Tibial nerve (tissue), 4 donors: ENCODE results near the gene BRCC3. TPM values are rescaled to one million over a fixed set of nuclear protein-coding genes. Genes with fewer than 3 reads are reported as not detected.

ENCODE experiments used
- DNase-seq, 2 donors: peaks; one replicate each; pipeline ENCODE4 v3.0.0-alpha.2; 2019; ENCODE audit warnings: low spot score in 2 of 2
- H3K27ac ChIP-seq, 4 donors: fragments of 200-600 bp; sonication (generic) in 3 of 4; one replicate each; pipeline ENCODE4 v1.5.1; 2017 to 2019; ENCODE audit warnings: mild to moderate bottlenecking in 1 of 4
- H3K27me3 ChIP-seq, 2 donors: fragments of 200-600 bp; sonication (generic) in 1 of 2; one replicate each; pipeline versions ENCODE4 v1.5.1 to v1.6.0; 2017 to 2019
- H3K36me3 ChIP-seq, 3 donors: fragments of 200-600 bp; sonication (generic); one replicate each; pipeline ENCODE4 v1.5.1; 2018 to 2019
- H3K4me1 ChIP-seq, 4 donors: fragments of 200-600 bp; sonication (generic) in 3 of 4; one replicate each; pipeline ENCODE4 v1.5.1; 2017 to 2019
- H3K4me3 ChIP-seq, 4 donors: fragments of 200-600 bp; sonication (generic) in 3 of 4; one replicate each; pipeline ENCODE4 v1.5.1; 2017 to 2019; ENCODE audit warnings: mild to moderate bottlenecking in 1 of 4, moderate library complexity in 1 of 4
- H3K9me3 ChIP-seq, 4 donors: fragments of 200-600 bp; sonication (generic) in 3 of 4; one replicate each; pipeline ENCODE4 v1.5.1; 2017 to 2019
- EP300 ChIP-seq, 2 donors: sonication (generic); formaldehyde crosslinking; IDR thresholded peaks; one replicate each; pipeline ENCODE4 v1.6.1; 2017; ENCODE audit warnings: antibody characterized with exemption in 2 of 2, mild to moderate bottlenecking in 1 of 2
- POLR2A ChIP-seq, 2 donors: fragments of 450-650 bp; IDR thresholded peaks; one replicate each; pipeline ENCODE4 v1.6.1; 2017; ENCODE audit warnings: antibody characterized with exemption in 2 of 2, mild to moderate bottlenecking in 2 of 2, moderate library complexity in 2 of 2
- WGBS, 2 donors: methylation state at CpG; one replicate each; pipeline ENCODE4 v1.1.5; 2018; 5-methylcytosine and 5-hydroxymethylcytosine counted together
- total RNA-seq, 4 donors: library from RNA; depleted of rRNA; stranded (reverse); fragments of >200 nt; gene quantifications; one replicate each; pipeline ENCODE4 v1.1.0, GENCODE V29; 2016
- TF ChIP-seq, protein P1 (sequence below), 5 experiments: fragments of 200-600 bp in 3 of 5; fragments of 450-650 bp in 2 of 5; sonication (generic) in 3 of 5; IDR thresholded peaks; one replicate each; pipeline ENCODE4 v1.5.1; 2016 to 2019; ENCODE audit warnings: antibody characterized with exemption in 5 of 5, mild to moderate bottlenecking in 3 of 5, moderate library complexity in 2 of 5

The BRCC3 gene
- total RNA-seq, 4 donors from 2014 or later = 6.9 to 17.7 (median 11.5) TPM

- Histone ChIP-seq H3K9me3 (no peaks in the 10 kb centered on the region), H3K27me3 (no peaks in the 10 kb centered on the region), H3K27ac (peak overlapping the region in 3 of 4 donors; percentile 11 to 50 (median 19)), H3K36me3 (no peaks in the 10 kb centered on the region), H3K4me3 (no peak overlapping the region), H3K4me1 (peaks cover 0 to 12% (median 0%) of the 10 kb centered on the region in 4 donors)
- DNase-seq = peak; percentile 36 to 37
- WGBS, 2 donors = 13 to 33% methylated on average over 16 to 24 of the region's 25 CpGs
- TF ChIP-seq EP300 (IDR thresholded peaks at IDR 0.05) = peak in 1 of 2 donors; percentile 9
- no peak for TF ChIP-seq POLR2A (IDR thresholded peaks at IDR 0.05)
- TF ChIP-seq, protein P1, sequence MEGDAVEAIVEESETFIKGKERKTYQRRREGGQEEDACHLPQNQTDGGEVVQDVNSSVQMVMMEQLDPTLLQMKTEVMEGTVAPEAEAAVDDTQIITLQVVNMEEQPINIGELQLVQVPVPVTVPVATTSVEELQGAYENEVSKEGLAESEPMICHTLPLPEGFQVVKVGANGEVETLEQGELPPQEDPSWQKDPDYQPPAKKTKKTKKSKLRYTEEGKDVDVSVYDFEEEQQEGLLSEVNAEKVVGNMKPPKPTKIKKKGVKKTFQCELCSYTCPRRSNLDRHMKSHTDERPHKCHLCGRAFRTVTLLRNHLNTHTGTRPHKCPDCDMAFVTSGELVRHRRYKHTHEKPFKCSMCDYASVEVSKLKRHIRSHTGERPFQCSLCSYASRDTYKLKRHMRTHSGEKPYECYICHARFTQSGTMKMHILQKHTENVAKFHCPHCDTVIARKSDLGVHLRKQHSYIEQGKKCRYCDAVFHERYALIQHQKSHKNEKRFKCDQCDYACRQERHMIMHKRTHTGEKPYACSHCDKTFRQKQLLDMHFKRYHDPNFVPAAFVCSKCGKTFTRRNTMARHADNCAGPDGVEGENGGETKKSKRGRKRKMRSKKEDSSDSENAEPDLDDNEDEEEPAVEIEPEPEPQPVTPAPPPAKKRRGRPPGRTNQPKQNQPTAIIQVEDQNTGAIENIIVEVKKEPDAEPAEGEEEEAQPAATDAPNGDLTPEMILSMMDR (IDR thresholded peaks at IDR 0.05) = peak; percentile 53 to 81 (median 76)
Measured at GRCh38 chrX:155056877-155057792, 14.2 kb upstream of the BRCC3 start.

DNA sequence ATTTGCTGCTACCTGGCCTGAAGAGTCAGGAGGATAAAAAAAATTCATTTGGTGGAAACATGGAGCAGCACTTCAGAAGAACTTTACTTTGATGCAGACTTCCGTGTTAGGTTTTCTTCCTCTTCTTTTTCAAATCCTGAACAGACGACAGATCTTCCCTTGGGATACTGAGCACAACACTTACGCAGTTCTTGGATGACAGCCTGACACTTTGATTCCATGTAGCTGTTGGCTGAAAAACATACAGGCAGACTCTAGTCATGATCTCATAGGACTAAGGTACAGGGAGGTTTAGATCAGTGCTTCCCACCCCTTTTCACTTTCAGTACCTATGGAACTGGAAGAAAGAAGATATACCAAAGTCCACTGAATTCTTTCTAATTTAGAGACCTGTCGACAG lies 9.5 kb upstream of the BRCC3 start:
- 70 to 87% methylated on average over 4 of the region's 4 CpGs for WGBS, 2 donors
- TF ChIP-seq, protein P1 (IDR thresholded peaks at IDR 0.05) = no peak
- no peak for TF ChIP-seq EP300 (IDR thresholded peaks at IDR 0.05)
- no peak for TF ChIP-seq POLR2A (IDR thresholded peaks at IDR 0.05)
- Histone ChIP-seq H3K4me3 (no peak overlapping the region), H3K27ac (no peak overlapping the region), H3K27me3 (no peaks in the 10 kb centered on the region), H3K36me3 (no peaks in the 10 kb centered on the region), H3K4me1 (peaks cover 0 to 12% (median 0%) of the 10 kb centered on the region in 4 donors), H3K9me3 (no peaks in the 10 kb centered on the region)
- DNase-seq = no peak

GRCh38 chrX:155065035-155065734 lies 6.1 kb upstream of the BRCC3 start:
- TF ChIP-seq POLR2A (IDR thresholded peaks at IDR 0.05) = no peak
- no peak overlapping the region for H3K4me3 ChIP-seq
- no peaks in the 10 kb centered on the region for H3K9me3 ChIP-seq
- no peak for DNase-seq
- H3K27ac ChIP-seq = no peak overlapping the region
- no peaks in the 10 kb centered on the region for H3K27me3 ChIP-seq
- 83 to 84% methylated on average over 7 to 8 of the region's 8 CpGs for WGBS, 2 donors
- H3K4me1 ChIP-seq = peaks cover 0 to 18% (median 0%) of the 10 kb centered on the region in 4 donors
- no peaks in the 10 kb centered on the region for H3K36me3 ChIP-seq

GRCh38 chrX:155068165-155068564 lies 3.1 kb upstream of the BRCC3 start:
- no peaks in the 10 kb centered on the region for H3K36me3 ChIP-seq
- TF ChIP-seq POLR2A (IDR thresholded peaks at IDR 0.05) (no peak), EP300 (IDR thresholded peaks at IDR 0.05) (no peak)
- TF ChIP-seq, protein P1 (IDR thresholded peaks at IDR 0.05) = no peak
- H3K4me1 ChIP-seq = peaks cover 0 to 30% (median 3%) of the 10 kb centered on the region in 4 donors
- DNase-seq = no peak
- 33 to 57% methylated on average over 1 of the region's 1 CpG for WGBS, 2 donors
- H3K27ac ChIP-seq = peak overlapping the region in 1 of 4 donors; percentile 28
- H3K9me3 ChIP-seq = no peaks in the 10 kb centered on the region
- H3K27me3 ChIP-seq = no peaks in the 10 kb centered on the region
- no peak overlapping the region for H3K4me3 ChIP-seq

DNA sequence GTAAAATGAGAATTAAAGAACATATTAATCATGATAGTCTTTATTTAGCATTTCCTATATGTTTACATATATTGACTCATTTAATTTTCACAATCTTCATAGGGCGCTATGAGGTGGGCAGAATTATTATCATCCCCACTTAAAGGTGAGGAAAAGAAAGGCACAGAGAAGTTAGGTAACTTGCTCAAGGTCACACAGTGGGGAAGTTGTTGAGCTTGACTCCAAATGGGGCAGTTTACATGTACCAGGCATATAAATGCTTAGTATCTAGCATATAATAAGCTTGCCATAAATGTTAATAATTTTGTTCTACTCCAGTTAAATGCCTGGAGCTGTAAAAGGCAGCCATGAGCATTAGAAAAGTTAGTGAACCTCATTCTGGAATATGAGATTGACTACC lies 1.9 kb upstream of the BRCC3 start:
- TF ChIP-seq EP300 (IDR thresholded peaks at IDR 0.05) (no peak), POLR2A (IDR thresholded peaks at IDR 0.05) (no peak)
- TF ChIP-seq, protein P1 (IDR thresholded peaks at IDR 0.05) = no peak
- no peak overlapping the region for H3K27ac ChIP-seq
- H3K27me3 ChIP-seq = no peaks in the 10 kb centered on the region
- H3K4me1 ChIP-seq = peaks cover 0 to 30% (median 4%) of the 10 kb centered on the region in 4 donors
- no peak overlapping the region for H3K4me3 ChIP-seq
- DNase-seq = no peak
- no peaks in the 10 kb centered on the region for H3K9me3 ChIP-seq
- 80 to 100% methylated on average over 1 of the region's 1 CpG for WGBS, 2 donors
- H3K36me3 ChIP-seq = no peaks in the 10 kb centered on the region
